ENCODE results near the gene APP. TPM values are rescaled to one million over a fixed set of nuclear protein-coding genes. Genes with fewer than 3 reads are reported as not detected.

Gene APP
- total and polyA plus RNA-seq, 8 donors, result 373 to 671 (median 580) TPM

GRCh38 chr21:25934771-25935224 is 235.8 kb downstream of the APP start:
- no peak for TF ChIP-seq CTCF (IDR thresholded peaks at IDR 0.05)
- DNase-seq, result peak in 2 of 4 donors; percentile 45 to 60
- H3K9me3 ChIP-seq, result no peaks in the 10 kb centered on the region
- ATAC-seq, result peak; percentile 92
- H3K27me3 ChIP-seq, result no peaks in the 10 kb centered on the region
- peak overlapping the region; percentile 50 to 69 for H3K27ac ChIP-seq
- no peaks in the 10 kb centered on the region for H3K36me3 ChIP-seq
- H3K4me3 ChIP-seq, result no peak overlapping the region
- H3K4me1 ChIP-seq, result peaks cover 8 to 38% of the 10 kb centered on the region in 2 donors
- intact Hi-C loops (cut with DNase I), result no loop called here

GRCh38 chr21:25934130-25934529 is 236.4 kb downstream of the APP start:
- TF ChIP-seq CTCF (IDR thresholded peaks at IDR 0.05), result no peak
- ATAC-seq, result no peak
- Histone ChIP-seq H3K4me1 (peaks cover 8 to 38% of the 10 kb centered on the region in 2 donors), H3K27ac (peak overlapping the region in 1 of 2 donors; percentile 69), H3K36me3 (no peaks in the 10 kb centered on the region), H3K9me3 (no peaks in the 10 kb centered on the region), H3K27me3 (no peaks in the 10 kb centered on the region), H3K4me3 (no peak overlapping the region)
- intact Hi-C loops (cut with DNase I), result no loop called here
- no peak for DNase-seq

GRCh38 chr21:25931765-25932164 is 238.8 kb downstream of the APP start:
- no peak for ATAC-seq
- no peak overlapping the region for H3K27ac ChIP-seq
- intact Hi-C loops (cut with DNase I), result no loop called here

GRCh38 chr21:25929856-25930520 is 240.6 kb downstream of the APP start:
- no peak for DNase-seq
- no peak for ATAC-seq
- no peak overlapping the region for H3K27ac ChIP-seq

More at GRCh38 chr21:25931765-25932164, 238.8 kb downstream of the APP start:
- TF ChIP-seq CTCF (IDR thresholded peaks at IDR 0.05), result no peak
- H3K4me3 ChIP-seq, result no peak overlapping the region
- peaks cover 8 to 24% of the 10 kb centered on the region in 2 donors for H3K4me1 ChIP-seq
- H3K36me3 ChIP-seq, result no peaks in the 10 kb centered on the region
- no peaks in the 10 kb centered on the region for H3K27me3 ChIP-seq
- DNase-seq, result no peak
- H3K9me3 ChIP-seq, result no peaks in the 10 kb centered on the region

More at GRCh38 chr21:25929856-25930520, 240.6 kb downstream of the APP start:
- Histone ChIP-seq H3K27me3 (no peaks in the 10 kb centered on the region), H3K4me3 (no peak overlapping the region), H3K4me1 (peaks cover 4 to 18% of the 10 kb centered on the region in 2 donors), H3K9me3 (no peaks in the 10 kb centered on the region), H3K36me3 (no peaks in the 10 kb centered on the region)
- no peak for TF ChIP-seq CTCF (IDR thresholded peaks at IDR 0.05)
- intact Hi-C loops (cut with DNase I), result no loop called here
